IPS-15b (cell line): Measurements from ENCODE around the gene MOV10.
"Not testable (repeated sequence)": the region's sequence is repeated elsewhere in the genome, so short reads cannot be mapped to it uniquely, and the experiment has no call there.

Experiments used
- H3K27me3 ChIP-seq: one replicate; pipeline ENCODE4 v1.6.1; 2013; ENCODE audit warnings: low read length; ENCODE audit not compliant: control insufficient read depth, insufficient read depth
- H3K36me3 ChIP-seq: one replicate; pipeline ENCODE4 v1.6.1; 2013; ENCODE audit warnings: low read length; ENCODE audit not compliant: control insufficient read depth, insufficient read depth
- H3K4me1 ChIP-seq: one replicate; pipeline ENCODE4 v1.6.1; 2013; ENCODE audit warnings: mild to moderate bottlenecking, low read length; ENCODE audit not compliant: control insufficient read depth, insufficient read depth
- H3K4me3 ChIP-seq: one replicate; pipeline ENCODE4 v1.5.1; 2013; ENCODE audit warnings: low read depth, low read length
- H3K9ac ChIP-seq: one replicate; pipeline ENCODE4 v1.6.1; 2013; ENCODE audit warnings: low read depth, mild to moderate bottlenecking, low read length
- H3K9me3 ChIP-seq: one replicate; pipeline ENCODE4 v1.6.1; 2013; ENCODE audit warnings: mild to moderate bottlenecking, low read length; ENCODE audit not compliant: control insufficient read depth, insufficient read depth

MOV10 gene

GRCh38 chr1:112720800-112721199, 46.3 kb downstream of the MOV10 start:
- no peaks in the 10 kb centered on the region for H3K36me3 ChIP-seq
- peaks cover 10% of the 10 kb centered on the region for H3K4me1 ChIP-seq
- H3K27me3 ChIP-seq = peaks cover 55% of the 10 kb centered on the region
- no peak overlapping the region for H3K4me3 ChIP-seq
- no peaks in the 10 kb centered on the region for H3K9me3 ChIP-seq
- no peak overlapping the region for H3K9ac ChIP-seq

- peaks cover 54% of the 10 kb centered on the region for H3K27me3 ChIP-seq
- not testable (repeated sequence) for H3K9me3 ChIP-seq, H3K36me3 ChIP-seq, H3K4me3 ChIP-seq, H3K9ac ChIP-seq
- H3K4me1 ChIP-seq = peaks cover 10% of the 10 kb centered on the region
These were observed 46.8 kb downstream of the MOV10 start for GRCh38 chr1:112721294-112721693.

- peaks cover 61% of the 10 kb centered on the region for H3K27me3 ChIP-seq
- H3K9me3 ChIP-seq = no peaks in the 10 kb centered on the region
- no peak overlapping the region for H3K9ac ChIP-seq
- no peaks in the 10 kb centered on the region for H3K36me3 ChIP-seq
- peaks cover 7% of the 10 kb centered on the region for H3K4me1 ChIP-seq
- H3K4me3 ChIP-seq = peak overlapping the region; percentile 28
These were observed 47.6 kb downstream of the MOV10 start for GRCh38 chr1:112721966-112722524.

GRCh38 chr1:112722601-112723510, 48.4 kb downstream of the MOV10 start:
- no peaks in the 10 kb centered on the region for H3K9me3 ChIP-seq
- peaks cover 63% of the 10 kb centered on the region for H3K27me3 ChIP-seq
- no peak overlapping the region for H3K9ac ChIP-seq
- H3K4me3 ChIP-seq = peak overlapping the region; percentile 28
- peaks cover 7% of the 10 kb centered on the region for H3K4me1 ChIP-seq
- no peaks in the 10 kb centered on the region for H3K36me3 ChIP-seq

GRCh38 chr1:112723511-112723839, 49.0 kb downstream of the MOV10 start:
- Histone ChIP-seq H3K9me3 (no peaks in the 10 kb centered on the region), H3K4me1 (peaks cover 7% of the 10 kb centered on the region), H3K4me3 (peak overlapping the region; percentile 28), H3K36me3 (no peaks in the 10 kb centered on the region), H3K27me3 (peaks cover 60% of the 10 kb centered on the region), H3K9ac (no peak overlapping the region)

GRCh38 chr1:112724240-112724639, 49.8 kb downstream of the MOV10 start:
- not testable (repeated sequence) for H3K4me1 ChIP-seq, H3K9me3 ChIP-seq, H3K9ac ChIP-seq, H3K4me3 ChIP-seq, H3K36me3 ChIP-seq
- peaks cover 54% of the 10 kb centered on the region for H3K27me3 ChIP-seq

GRCh38 chr1:112727716-112728115, 53.3 kb downstream of the MOV10 start:
- Histone ChIP-seq H3K4me3 (no peak overlapping the region), H3K9me3 (no peaks in the 10 kb centered on the region), H3K9ac (no peak overlapping the region), H3K27me3 (peaks cover 47% of the 10 kb centered on the region), H3K4me1 (peaks cover 7% of the 10 kb centered on the region), H3K36me3 (no peaks in the 10 kb centered on the region)

- not testable (repeated sequence) for H3K4me3 ChIP-seq
- peaks cover 44% of the 10 kb centered on the region for H3K27me3 ChIP-seq
These were observed 54.0 kb downstream of the MOV10 start for GRCh38 chr1:112728306-112728971.

GRCh38 chr1:112729011-112729410, 54.6 kb downstream of the MOV10 start:
- H3K36me3 ChIP-seq = not testable (repeated sequence)

More at GRCh38 chr1:112728306-112728971, 54.0 kb downstream of the MOV10 start:
- H3K9ac ChIP-seq, H3K4me1 ChIP-seq, H3K36me3 ChIP-seq, H3K9me3 ChIP-seq: not testable (repeated sequence)

GRCh38 chr1:112729909-112730308, 55.5 kb downstream of the MOV10 start:
- H3K9ac ChIP-seq = no peak overlapping the region
- no peaks in the 10 kb centered on the region for H3K36me3 ChIP-seq
- H3K27me3 ChIP-seq = peaks cover 47% of the 10 kb centered on the region
- no peaks in the 10 kb centered on the region for H3K9me3 ChIP-seq
- H3K4me1 ChIP-seq = no peaks in the 10 kb centered on the region
- H3K4me3 ChIP-seq = no peak overlapping the region

More at GRCh38 chr1:112729011-112729410, 54.6 kb downstream of the MOV10 start:
- H3K9ac ChIP-seq, H3K4me3 ChIP-seq, H3K4me1 ChIP-seq, H3K9me3 ChIP-seq: not testable (repeated sequence)
- H3K27me3 ChIP-seq = peaks cover 44% of the 10 kb centered on the region

- H3K9me3 ChIP-seq = no peaks in the 10 kb centered on the region
- no peak overlapping the region for H3K4me3 ChIP-seq
- H3K27me3 ChIP-seq = peaks cover 44% of the 10 kb centered on the region
- H3K36me3 ChIP-seq = no peaks in the 10 kb centered on the region
- H3K4me1 ChIP-seq = no peaks in the 10 kb centered on the region
- no peak overlapping the region for H3K9ac ChIP-seq
These were observed 57.0 kb downstream of the MOV10 start for GRCh38 chr1:112731451-112731850.

GRCh38 chr1:112735752-112736151, 61.3 kb downstream of the MOV10 start:
- no peaks in the 10 kb centered on the region for H3K9me3 ChIP-seq
- no peaks in the 10 kb centered on the region for H3K4me1 ChIP-seq
- peaks cover 26% of the 10 kb centered on the region for H3K27me3 ChIP-seq
- H3K36me3 ChIP-seq = no peaks in the 10 kb centered on the region
- H3K4me3 ChIP-seq = no peak overlapping the region
- no peak overlapping the region for H3K9ac ChIP-seq
